ENCODE results near the gene QRICH2. TPM values are rescaled to one million over a fixed set of nuclear protein-coding genes. Genes with fewer than 3 reads are reported as not detected.

Gene QRICH2
- total and polyA plus RNA-seq, 10 of the 15 experiments (the other 5 are each of a cell fraction or from before 2014, with no cell fraction given) = 0.04 to 0.72 (median 0.25) TPM

GRCh38 chr17:76262732-76263344 is 45.2 kb downstream of the QRICH2 start (continued):
- TF ChIP-seq KAT2A (conservative IDR thresholded peaks at IDR 0.05; ENCODE audit: control insufficient read depth, low read depth, low read length) = no peak
- no peak for TF ChIP-seq MXI1 (IDR thresholded peaks at IDR 0.05; ENCODE audit: low read depth, low read length)
- TF ChIP-seq, protein P1, sequence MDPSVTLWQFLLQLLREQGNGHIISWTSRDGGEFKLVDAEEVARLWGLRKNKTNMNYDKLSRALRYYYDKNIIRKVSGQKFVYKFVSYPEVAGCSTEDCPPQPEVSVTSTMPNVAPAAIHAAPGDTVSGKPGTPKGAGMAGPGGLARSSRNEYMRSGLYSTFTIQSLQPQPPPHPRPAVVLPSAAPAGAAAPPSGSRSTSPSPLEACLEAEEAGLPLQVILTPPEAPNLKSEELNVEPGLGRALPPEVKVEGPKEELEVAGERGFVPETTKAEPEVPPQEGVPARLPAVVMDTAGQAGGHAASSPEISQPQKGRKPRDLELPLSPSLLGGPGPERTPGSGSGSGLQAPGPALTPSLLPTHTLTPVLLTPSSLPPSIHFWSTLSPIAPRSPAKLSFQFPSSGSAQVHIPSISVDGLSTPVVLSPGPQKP (IDR thresholded peaks at IDR 0.05; ENCODE audit: low read depth, low read length) = no peak
- TF ChIP-seq ZNF274 (IDR thresholded peaks at IDR 0.05; ENCODE audit: insufficient read depth, insufficient read length) = no peak
- TF ChIP-seq, protein P2, sequence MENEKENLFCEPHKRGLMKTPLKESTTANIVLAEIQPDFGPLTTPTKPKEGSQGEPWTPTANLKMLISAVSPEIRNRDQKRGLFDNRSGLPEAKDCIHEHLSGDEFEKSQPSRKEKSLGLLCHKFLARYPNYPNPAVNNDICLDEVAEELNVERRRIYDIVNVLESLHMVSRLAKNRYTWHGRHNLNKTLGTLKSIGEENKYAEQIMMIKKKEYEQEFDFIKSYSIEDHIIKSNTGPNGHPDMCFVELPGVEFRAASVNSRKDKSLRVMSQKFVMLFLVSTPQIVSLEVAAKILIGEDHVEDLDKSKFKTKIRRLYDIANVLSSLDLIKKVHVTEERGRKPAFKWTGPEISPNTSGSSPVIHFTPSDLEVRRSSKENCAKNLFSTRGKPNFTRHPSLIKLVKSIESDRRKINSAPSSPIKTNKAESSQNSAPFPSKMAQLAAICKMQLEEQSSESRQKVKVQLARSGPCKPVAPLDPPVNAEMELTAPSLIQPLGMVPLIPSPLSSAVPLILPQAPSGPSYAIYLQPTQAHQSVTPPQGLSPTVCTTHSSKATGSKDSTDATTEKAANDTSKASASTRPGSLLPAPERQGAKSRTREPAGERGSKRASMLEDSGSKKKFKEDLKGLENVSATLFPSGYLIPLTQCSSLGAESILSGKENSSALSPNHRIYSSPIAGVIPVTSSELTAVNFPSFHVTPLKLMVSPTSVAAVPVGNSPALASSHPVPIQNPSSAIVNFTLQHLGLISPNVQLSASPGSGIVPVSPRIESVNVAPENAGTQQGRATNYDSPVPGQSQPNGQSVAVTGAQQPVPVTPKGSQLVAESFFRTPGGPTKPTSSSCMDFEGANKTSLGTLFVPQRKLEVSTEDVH (IDR thresholded peaks at IDR 0.05; ENCODE audit: low read depth, partially characterized antibody) = no peak
- TF ChIP-seq FOXM1 (IDR thresholded peaks at IDR 0.05; ENCODE audit: low read depth, low read length) = no peak
- no peak for TF ChIP-seq MYB (IDR thresholded peaks at IDR 0.05; ENCODE audit: borderline replicate concordance, low read depth, low read length)
- TF ChIP-seq ZNF687 (IDR thresholded peaks at IDR 0.05) = peak; percentile 45
- peak; percentile 59; the same call in 1 of the 2 replicates for TF ChIP-seq DPF2 (IDR thresholded peaks at IDR 0.05)
- no peak for TF ChIP-seq SKIL (IDR thresholded peaks at IDR 0.05; ENCODE audit: low read depth, poor library complexity, severe bottlenecking)
- TF ChIP-seq SIN3A (IDR thresholded peaks at IDR 0.05; ENCODE audit: low read depth, low read length) = no peak
- no peak for TF ChIP-seq JUNB (IDR thresholded peaks at IDR 0.05)
- no peak for TF ChIP-seq SMARCA5 (IDR thresholded peaks at IDR 0.05)
- no peak for TF ChIP-seq ZSCAN29 (IDR thresholded peaks at IDR 0.05)
- TF ChIP-seq ZNF217 (IDR thresholded peaks at IDR 0.05) = no peak
- no peak for TF ChIP-seq RB1 (IDR thresholded peaks at IDR 0.05; ENCODE audit: borderline replicate concordance)
- TF ChIP-seq PML (IDR thresholded peaks at IDR 0.05; ENCODE audit: low read length) = no peak
- TF ChIP-seq BCL3 (IDR thresholded peaks at IDR 0.05; ENCODE audit: borderline replicate concordance, insufficient read depth, low read depth, low read length, poor library complexity, severe bottlenecking) = no peak
- TF ChIP-seq STAT3 (IDR thresholded peaks at IDR 0.05; ENCODE audit: low read depth, low read length) = no peak
